22Rv1 (cell line): ENCODE data around the gene BAIAP2L1.

ENCODE experiments used
- H3K27ac ChIP-seq: fragments of 450-650 bp; 2 replicates; pipeline ENCODE4 v1.5.1; 2017
- CTCF ChIP-seq: fragments of 450-650 bp; IDR thresholded peaks from 2 replicates; pipeline ENCODE4 v1.5.1; 2017; ENCODE audit warnings: mild to moderate bottlenecking
- ZFX ChIP-seq: fragments of 450-650 bp; IDR thresholded peaks from 2 replicates; pipeline ENCODE4 v1.6.1; 2017; ENCODE audit warnings: antibody characterized with exemption, borderline replicate concordance

The BAIAP2L1 gene

GRCh38 chr7:98329100-98329790 is 71.6 kb downstream of the BAIAP2L1 start:
- TF ChIP-seq CTCF (no peak), ZFX (no peak)
- H3K27ac ChIP-seq = no peak overlapping the region

- H3K27ac ChIP-seq = no peak overlapping the region
- TF ChIP-seq CTCF (no peak), ZFX (no peak)
These were observed 76.1 kb downstream of the BAIAP2L1 start for GRCh38 chr7:98324782-98325181.

GRCh38 chr7:98323597-98324322 is 77.1 kb downstream of the BAIAP2L1 start:
- H3K27ac ChIP-seq = no peak overlapping the region
- TF ChIP-seq ZFX = no peak
- no peak for TF ChIP-seq CTCF

- TF ChIP-seq CTCF (no peak), ZFX (no peak)
- H3K27ac ChIP-seq = no peak overlapping the region
These were observed 78.3 kb downstream of the BAIAP2L1 start for GRCh38 chr7:98322331-98323270.

- no peak overlapping the region for H3K27ac ChIP-seq
- TF ChIP-seq CTCF = no peak
- no peak for TF ChIP-seq ZFX
These were observed 79.6 kb downstream of the BAIAP2L1 start for GRCh38 chr7:98321301-98321700.

- H3K27ac ChIP-seq = no peak overlapping the region
- TF ChIP-seq ZFX = no peak
- no peak for TF ChIP-seq CTCF
These were observed 81.7 kb downstream of the BAIAP2L1 start for GRCh38 chr7:98319176-98319575.
